Neural crest cell (in vitro differentiated cells): ENCODE measurements around the gene SNX19. TPM values are rescaled to one million over a fixed set of nuclear protein-coding genes. Genes with fewer than 3 reads are reported as not detected.

Source experiments
- DNase-seq: peaks from one replicate; pipeline ENCODE4 v3.0.0; 2021; ENCODE audit warnings: low read depth, mixed read lengths, low spot score
- H3K27ac Mint-ChIP-seq: one replicate; pipeline ENCODE4 v1.8.0; 2021; ENCODE audit warnings: mild to moderate bottlenecking, mixed read lengths; ENCODE audit not compliant: unreplicated experiment
- H3K27me3 Mint-ChIP-seq: 2 replicates; pipeline ENCODE4 v1.8.0; 2021; ENCODE audit warnings: low read depth, mild to moderate bottlenecking, mixed read lengths
- H3K36me3 Mint-ChIP-seq: 2 replicates; pipeline ENCODE4 v1.8.0; 2021; ENCODE audit warnings: low read depth, mild to moderate bottlenecking, mixed read lengths
- H3K4me1 Mint-ChIP-seq: 2 replicates; pipeline ENCODE4 v1.8.0; 2021; ENCODE audit warnings: mixed read lengths
- H3K4me3 Mint-ChIP-seq: one replicate; pipeline ENCODE4 v1.8.0; 2021; ENCODE audit warnings: mild to moderate bottlenecking, mixed read lengths
- H3K9me3 Mint-ChIP-seq: 2 replicates; pipeline ENCODE4 v1.8.0; 2021; ENCODE audit warnings: mixed read lengths
- total RNA-seq: library from RNA; stranded (reverse); gene quantifications from 2 replicates; pipeline ENCODE4 v1.2.1, GENCODE V29; 2021
- TF ChIP-seq, protein P1 (sequence below): fragments of 200-600 bp; sonication (generic); conservative IDR thresholded peaks from 2 replicates; pipeline ENCODE4 v1.5.0; 2021; ENCODE audit warnings: antibody characterized with exemption, mild to moderate bottlenecking

SNX19 gene
- total RNA-seq, 1 donor from 2014 or later = 45.0 TPM

DNA sequence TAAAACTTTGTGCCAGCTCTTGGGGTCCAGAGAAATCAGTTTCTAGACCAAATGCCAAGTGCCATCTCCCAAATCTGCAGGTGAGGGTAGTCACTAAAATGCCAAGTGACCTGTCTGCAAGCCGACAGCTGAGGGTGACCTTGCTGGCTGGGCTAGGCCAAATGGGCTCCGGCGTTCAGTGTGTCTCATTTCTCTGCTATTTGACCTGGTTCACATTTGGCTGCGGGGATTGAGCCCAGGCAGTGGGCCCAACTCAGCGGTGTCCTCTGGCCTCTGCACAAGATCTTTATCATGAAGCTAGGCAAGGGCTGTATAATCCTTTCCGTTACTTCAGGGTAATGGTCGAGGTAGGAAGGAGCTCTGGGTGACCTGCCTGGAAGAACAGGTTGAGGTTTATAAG, 87.5 kb downstream of the SNX19 start:
- Mint-ChIP-seq H3K36me3 (no peaks in the 10 kb centered on the region), H3K9me3 (no peaks in the 10 kb centered on the region), H3K4me1 (peaks cover 13% of the 10 kb centered on the region), H3K27ac (peak overlapping the region; percentile 67), H3K4me3 (no peak overlapping the region), H3K27me3 (no peaks in the 10 kb centered on the region)
- TF ChIP-seq, protein P1, sequence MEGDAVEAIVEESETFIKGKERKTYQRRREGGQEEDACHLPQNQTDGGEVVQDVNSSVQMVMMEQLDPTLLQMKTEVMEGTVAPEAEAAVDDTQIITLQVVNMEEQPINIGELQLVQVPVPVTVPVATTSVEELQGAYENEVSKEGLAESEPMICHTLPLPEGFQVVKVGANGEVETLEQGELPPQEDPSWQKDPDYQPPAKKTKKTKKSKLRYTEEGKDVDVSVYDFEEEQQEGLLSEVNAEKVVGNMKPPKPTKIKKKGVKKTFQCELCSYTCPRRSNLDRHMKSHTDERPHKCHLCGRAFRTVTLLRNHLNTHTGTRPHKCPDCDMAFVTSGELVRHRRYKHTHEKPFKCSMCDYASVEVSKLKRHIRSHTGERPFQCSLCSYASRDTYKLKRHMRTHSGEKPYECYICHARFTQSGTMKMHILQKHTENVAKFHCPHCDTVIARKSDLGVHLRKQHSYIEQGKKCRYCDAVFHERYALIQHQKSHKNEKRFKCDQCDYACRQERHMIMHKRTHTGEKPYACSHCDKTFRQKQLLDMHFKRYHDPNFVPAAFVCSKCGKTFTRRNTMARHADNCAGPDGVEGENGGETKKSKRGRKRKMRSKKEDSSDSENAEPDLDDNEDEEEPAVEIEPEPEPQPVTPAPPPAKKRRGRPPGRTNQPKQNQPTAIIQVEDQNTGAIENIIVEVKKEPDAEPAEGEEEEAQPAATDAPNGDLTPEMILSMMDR = no peak
- no peak for DNase-seq

DNA sequence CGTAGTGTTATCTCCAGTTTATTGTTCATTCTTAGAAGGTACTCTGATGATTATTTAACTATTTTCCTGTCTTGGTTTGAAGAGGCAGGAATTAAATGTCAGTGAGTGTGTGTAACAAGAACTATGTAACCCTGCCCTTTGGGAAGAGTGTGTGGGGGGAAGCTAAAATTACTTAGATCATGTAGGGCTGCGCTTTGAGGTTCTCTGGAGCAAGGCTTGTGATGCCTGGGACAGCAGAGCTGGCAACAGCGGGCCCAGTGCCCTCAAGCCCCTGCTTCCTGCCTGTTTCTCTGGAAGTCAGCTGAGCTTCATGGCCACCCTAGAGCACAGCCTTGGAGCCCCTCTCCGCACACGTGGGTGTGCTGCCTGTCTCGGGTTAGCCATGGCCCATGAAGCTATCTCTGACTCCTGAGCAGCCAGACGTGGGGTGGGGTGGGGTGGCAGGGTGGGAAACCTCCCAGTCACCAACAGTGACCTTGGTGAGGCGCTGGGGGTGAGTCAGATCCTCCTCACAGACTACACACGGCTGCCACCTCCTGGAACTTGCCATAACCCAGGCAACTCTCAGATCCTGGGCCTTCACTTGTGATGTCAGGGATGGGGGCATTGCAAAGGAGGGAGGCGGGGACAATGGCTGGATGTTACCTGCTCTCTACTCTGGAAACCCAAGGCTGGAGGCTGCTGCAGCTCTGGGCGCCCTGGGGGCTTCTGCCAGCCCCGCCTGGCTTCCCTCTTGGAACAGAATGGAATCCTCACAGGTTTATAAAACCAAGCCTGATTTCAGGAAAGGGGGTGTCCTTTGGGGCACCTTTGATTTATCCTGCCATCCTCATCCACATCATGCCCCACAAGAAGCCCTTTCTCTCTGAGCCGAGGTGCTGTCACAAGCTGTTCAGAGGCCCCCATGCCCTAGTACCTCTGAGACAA, 88.6 kb downstream of the SNX19 start:
- no peaks in the 10 kb centered on the region for H3K36me3 Mint-ChIP-seq
- no peaks in the 10 kb centered on the region for H3K27me3 Mint-ChIP-seq
- peaks cover 13% of the 10 kb centered on the region for H3K4me1 Mint-ChIP-seq
- no peak overlapping the region for H3K27ac Mint-ChIP-seq
- no peak overlapping the region for H3K4me3 Mint-ChIP-seq
- DNase-seq = peak; percentile 44
- TF ChIP-seq, protein P1 = peak; percentile 55
- H3K9me3 Mint-ChIP-seq = no peaks in the 10 kb centered on the region

DNA sequence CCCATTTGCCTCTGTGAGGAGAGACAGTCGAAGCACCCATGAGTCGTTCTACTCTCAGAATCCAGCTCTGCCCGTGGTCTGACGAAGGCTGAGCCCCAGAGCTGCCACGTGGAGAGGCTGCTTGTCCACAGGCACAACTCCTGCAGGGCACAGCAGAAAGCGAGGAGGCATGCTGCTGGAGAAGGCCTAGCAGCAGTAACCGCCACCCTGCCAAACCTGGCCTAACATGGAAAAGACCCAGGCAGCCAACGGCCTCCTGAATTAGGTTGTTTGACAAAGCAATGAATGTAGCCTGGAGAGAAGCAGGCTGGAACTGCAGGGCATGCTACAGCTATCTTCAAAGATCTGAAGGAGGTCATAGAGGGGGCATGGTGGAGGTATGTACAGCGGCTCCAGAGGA, 89.7 kb downstream of the SNX19 start:
- H3K9me3 Mint-ChIP-seq = no peaks in the 10 kb centered on the region
- no peaks in the 10 kb centered on the region for H3K27me3 Mint-ChIP-seq
- no peak overlapping the region for H3K4me3 Mint-ChIP-seq
- TF ChIP-seq, protein P1 = no peak
- H3K36me3 Mint-ChIP-seq = no peaks in the 10 kb centered on the region
- H3K4me1 Mint-ChIP-seq = peaks cover 6% of the 10 kb centered on the region
- no peak for DNase-seq
- no peak overlapping the region for H3K27ac Mint-ChIP-seq

- Mint-ChIP-seq H3K4me1 (peaks cover 3% of the 10 kb centered on the region), H3K9me3 (no peaks in the 10 kb centered on the region), H3K27me3 (no peaks in the 10 kb centered on the region), H3K36me3 (no peaks in the 10 kb centered on the region), H3K27ac (no peak overlapping the region), H3K4me3 (no peak overlapping the region)
- no peak for DNase-seq
- TF ChIP-seq, protein P1 = no peak
Measured at GRCh38 chr11:130825983-130826382, 90.3 kb downstream of the SNX19 start.

DNA sequence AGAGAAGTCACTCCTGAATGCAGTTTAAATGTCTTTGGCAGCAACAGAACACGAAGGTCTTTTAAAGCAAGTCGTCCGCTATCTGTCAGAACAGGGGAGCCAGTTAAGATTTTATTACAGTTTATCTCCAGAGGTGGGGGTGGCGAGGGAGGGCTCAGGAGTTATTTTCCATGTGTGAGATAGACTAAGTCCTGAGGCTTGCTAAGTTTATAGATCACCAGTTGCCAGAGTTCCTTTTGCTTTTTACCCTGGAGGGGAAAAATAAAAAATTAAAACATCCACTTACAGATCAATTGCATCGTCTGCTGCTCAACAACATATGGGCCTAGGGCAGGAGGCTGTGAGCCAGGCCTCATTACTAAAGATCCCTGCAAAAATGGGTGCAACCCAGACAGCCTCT, 90.7 kb downstream of the SNX19 start:
- H3K4me3 Mint-ChIP-seq = peak overlapping the region; percentile 58
- no peaks in the 10 kb centered on the region for H3K36me3 Mint-ChIP-seq
- H3K27me3 Mint-ChIP-seq = no peaks in the 10 kb centered on the region
- peaks cover 2% of the 10 kb centered on the region for H3K4me1 Mint-ChIP-seq
- no peak for DNase-seq
- H3K9me3 Mint-ChIP-seq = no peaks in the 10 kb centered on the region
- TF ChIP-seq, protein P1 = no peak
- H3K27ac Mint-ChIP-seq = no peak overlapping the region
